GM10847 (cell line): ENCODE measurements around the gene TRPT1.

Source experiments
- POLR2A ChIP-seq: IDR thresholded peaks from 2 replicates; pipeline ENCODE4 v1.6.1; 2011; ENCODE audit not compliant: insufficient read length; ENCODE audit errors: extremely low read depth

Gene TRPT1

GRCh38 chr11:64240435-64241240, 14.7 kb upstream of the TRPT1 start, which contains the start of gene FKBP2:
TSS of gene FKBP2 (plus strand) at chr11:64241095. CDS start at chr11:64242388, 1,293 bp downstream.
- TF ChIP-seq POLR2A: peak; percentile 80

- no peak for TF ChIP-seq POLR2A
Observed at GRCh38 chr11:64239662-64240434, 13.9 kb upstream of the TRPT1 start.

- no peak for TF ChIP-seq POLR2A
Observed at GRCh38 chr11:64238999-64239398, 13.0 kb upstream of the TRPT1 start.

- no peak for TF ChIP-seq POLR2A
Observed at GRCh38 chr11:64238076-64238475, 12.1 kb upstream of the TRPT1 start.

GRCh38 chr11:64237484-64237951, 11.5 kb upstream of the TRPT1 start:
- no peak for TF ChIP-seq POLR2A

GRCh38 chr11:64235437-64236161, 9.6 kb upstream of the TRPT1 start:
- no peak for TF ChIP-seq POLR2A

- no peak for TF ChIP-seq POLR2A
Observed at GRCh38 chr11:64234647-64235379, 8.8 kb upstream of the TRPT1 start.

GRCh38 chr11:64233913-64234586, 8.1 kb upstream of the TRPT1 start, which contains the start of gene VEGFB:
TSS of gene VEGFB (plus strand) at chr11:64234584. CDS start at chr11:64234834, 250 bp downstream.
- peak; percentile 21 for TF ChIP-seq POLR2A

- TF ChIP-seq POLR2A: no peak
Observed at GRCh38 chr11:64232967-64233315, 7.0 kb upstream of the TRPT1 start.

GRCh38 chr11:64232182-64232966, 6.4 kb upstream of the TRPT1 start:
- TF ChIP-seq POLR2A: no peak

- no peak for TF ChIP-seq POLR2A
Observed at GRCh38 chr11:64231546-64231945, 5.6 kb upstream of the TRPT1 start.

- TF ChIP-seq POLR2A: no peak
Observed at GRCh38 chr11:64230985-64231365, 5.0 kb upstream of the TRPT1 start.

GRCh38 chr11:64230171-64230984, 4.4 kb upstream of the TRPT1 start, which contains the start of gene DNAJC4:
TSS of gene DNAJC4 (plus strand) at chr11:64230548. CDS start at chr11:64230855, 307 bp downstream.
- peak; percentile 57 for TF ChIP-seq POLR2A
